ENCODE results near the gene PPFIBP2.

PPFIBP2 gene

GRCh38 chr11:7612661-7613393 is 99.0 kb downstream of the PPFIBP2 start:
- no peaks in the 10 kb centered on the region for H3K36me3 ChIP-seq (ENCODE audit: insufficient read depth, low read length)
- no peaks in the 10 kb centered on the region for H3K4me1 ChIP-seq (ENCODE audit: control insufficient read depth, insufficient read depth, low read length, unreplicated experiment)
- H3K79me2 ChIP-seq (ENCODE audit: control insufficient read depth, insufficient read depth, low read length, unreplicated experiment), result no peaks in the 10 kb centered on the region

GRCh38 chr11:7613394-7613720 is 99.6 kb downstream of the PPFIBP2 start:
- H3K36me3 ChIP-seq (ENCODE audit: insufficient read depth, low read length), result no peaks in the 10 kb centered on the region
- peaks cover 5% of the 10 kb centered on the region; the same call in 1 of the 2 replicates for H3K27me3 ChIP-seq (ENCODE audit: insufficient read depth, low read length)
- H2AFZ ChIP-seq (ENCODE audit: low read length, unreplicated experiment), result no peak overlapping the region
- no peaks in the 10 kb centered on the region for H3K4me1 ChIP-seq (ENCODE audit: control insufficient read depth, insufficient read depth, low read length, unreplicated experiment)
- H3K4me3 ChIP-seq (ENCODE audit: low read depth, low read length), result no peak overlapping the region
- no peak overlapping the region for H3K27ac ChIP-seq (ENCODE audit: low read depth, low read length)
- no peaks in the 10 kb centered on the region for H3K79me2 ChIP-seq (ENCODE audit: control insufficient read depth, insufficient read depth, low read length, unreplicated experiment)

More at GRCh38 chr11:7612661-7613393, 99.0 kb downstream of the PPFIBP2 start:
- no peak overlapping the region for H2AFZ ChIP-seq (ENCODE audit: low read length, unreplicated experiment)
- peaks cover 5% of the 10 kb centered on the region; the same call in 1 of the 2 replicates for H3K27me3 ChIP-seq (ENCODE audit: insufficient read depth, low read length)
- no peak overlapping the region for H3K27ac ChIP-seq (ENCODE audit: low read depth, low read length)
- no peak overlapping the region for H3K4me3 ChIP-seq (ENCODE audit: low read depth, low read length)

GRCh38 chr11:7614656-7615055 is 100.9 kb downstream of the PPFIBP2 start:
- Histone ChIP-seq H3K27me3 (ENCODE audit: insufficient read depth, low read length) (peaks cover 5% of the 10 kb centered on the region; the same call in 1 of the 2 replicates), H3K4me1 (ENCODE audit: control insufficient read depth, insufficient read depth, low read length, unreplicated experiment) (no peaks in the 10 kb centered on the region), H3K79me2 (ENCODE audit: control insufficient read depth, insufficient read depth, low read length, unreplicated experiment) (no peaks in the 10 kb centered on the region), H3K36me3 (ENCODE audit: insufficient read depth, low read length) (no peaks in the 10 kb centered on the region), H3K4me3 (ENCODE audit: low read depth, low read length) (no peak overlapping the region), H3K27ac (ENCODE audit: low read depth, low read length) (no peak overlapping the region), H2AFZ (ENCODE audit: low read length, unreplicated experiment) (no peak overlapping the region)

- H3K36me3 ChIP-seq (ENCODE audit: insufficient read depth, low read length), result no peaks in the 10 kb centered on the region
Observed at GRCh38 chr11:7617032-7617431, 103.2 kb downstream of the PPFIBP2 start.

GRCh38 chr11:7619322-7619721 is 105.5 kb downstream of the PPFIBP2 start:
- Histone ChIP-seq H3K27ac (ENCODE audit: low read depth, low read length) (no peak overlapping the region), H3K79me2 (ENCODE audit: control insufficient read depth, insufficient read depth, low read length, unreplicated experiment) (no peaks in the 10 kb centered on the region), H3K4me1 (ENCODE audit: control insufficient read depth, insufficient read depth, low read length, unreplicated experiment) (no peaks in the 10 kb centered on the region), H2AFZ (ENCODE audit: low read length, unreplicated experiment) (no peak overlapping the region), H3K4me3 (ENCODE audit: low read depth, low read length) (no peak overlapping the region), H3K27me3 (ENCODE audit: insufficient read depth, low read length) (0 out of 2 replicates have a peak, but pooled peaks cover 1% of the 10 kb centered on the region), H3K36me3 (ENCODE audit: insufficient read depth, low read length) (no peaks in the 10 kb centered on the region)

More at GRCh38 chr11:7617032-7617431, 103.2 kb downstream of the PPFIBP2 start:
- H3K27ac ChIP-seq (ENCODE audit: low read depth, low read length), result no peak overlapping the region
- no peak overlapping the region for H3K4me3 ChIP-seq (ENCODE audit: low read depth, low read length)
- H2AFZ ChIP-seq (ENCODE audit: low read length, unreplicated experiment), result no peak overlapping the region
- H3K79me2 ChIP-seq (ENCODE audit: control insufficient read depth, insufficient read depth, low read length, unreplicated experiment), result no peaks in the 10 kb centered on the region
- no peaks in the 10 kb centered on the region for H3K4me1 ChIP-seq (ENCODE audit: control insufficient read depth, insufficient read depth, low read length, unreplicated experiment)
- H3K27me3 ChIP-seq (ENCODE audit: insufficient read depth, low read length), result peaks cover 5% of the 10 kb centered on the region; the same call in 1 of the 2 replicates

GRCh38 chr11:7621090-7621489 is 107.3 kb downstream of the PPFIBP2 start:
- Histone ChIP-seq H3K27me3 (ENCODE audit: insufficient read depth, low read length) (no peaks in the 10 kb centered on the region), H3K36me3 (ENCODE audit: insufficient read depth, low read length) (no peaks in the 10 kb centered on the region), H2AFZ (ENCODE audit: low read length, unreplicated experiment) (no peak overlapping the region), H3K27ac (ENCODE audit: low read depth, low read length) (no peak overlapping the region), H3K79me2 (ENCODE audit: control insufficient read depth, insufficient read depth, low read length, unreplicated experiment) (no peaks in the 10 kb centered on the region), H3K4me1 (ENCODE audit: control insufficient read depth, insufficient read depth, low read length, unreplicated experiment) (no peaks in the 10 kb centered on the region), H3K4me3 (ENCODE audit: low read depth, low read length) (no peak overlapping the region)

GRCh38 chr11:7621554-7621953 is 107.8 kb downstream of the PPFIBP2 start:
- Histone ChIP-seq H2AFZ (ENCODE audit: low read length, unreplicated experiment) (no peak overlapping the region), H3K79me2 (ENCODE audit: control insufficient read depth, insufficient read depth, low read length, unreplicated experiment) (no peaks in the 10 kb centered on the region), H3K4me1 (ENCODE audit: control insufficient read depth, insufficient read depth, low read length, unreplicated experiment) (no peaks in the 10 kb centered on the region), H3K27me3 (ENCODE audit: insufficient read depth, low read length) (no peaks in the 10 kb centered on the region), H3K36me3 (ENCODE audit: insufficient read depth, low read length) (no peaks in the 10 kb centered on the region), H3K4me3 (ENCODE audit: low read depth, low read length) (no peak overlapping the region), H3K27ac (ENCODE audit: low read depth, low read length) (no peak overlapping the region)

- H3K27me3 ChIP-seq (ENCODE audit: insufficient read depth, low read length), result no peaks in the 10 kb centered on the region
- H3K79me2 ChIP-seq (ENCODE audit: control insufficient read depth, insufficient read depth, low read length, unreplicated experiment), result no peaks in the 10 kb centered on the region
- H3K4me1 ChIP-seq (ENCODE audit: control insufficient read depth, insufficient read depth, low read length, unreplicated experiment), result no peaks in the 10 kb centered on the region
- no peak overlapping the region for H3K4me3 ChIP-seq (ENCODE audit: low read depth, low read length)
- H3K27ac ChIP-seq (ENCODE audit: low read depth, low read length), result no peak overlapping the region
- H2AFZ ChIP-seq (ENCODE audit: low read length, unreplicated experiment), result no peak overlapping the region
- H3K36me3 ChIP-seq (ENCODE audit: insufficient read depth, low read length), result no peaks in the 10 kb centered on the region
Observed at GRCh38 chr11:7622721-7623120, 108.9 kb downstream of the PPFIBP2 start.

- H3K79me2 ChIP-seq (ENCODE audit: control insufficient read depth, insufficient read depth, low read length, unreplicated experiment), result no peaks in the 10 kb centered on the region
- H3K27ac ChIP-seq (ENCODE audit: low read depth, low read length), result no peak overlapping the region
- no peaks in the 10 kb centered on the region for H3K4me1 ChIP-seq (ENCODE audit: control insufficient read depth, insufficient read depth, low read length, unreplicated experiment)
- no peak overlapping the region for H2AFZ ChIP-seq (ENCODE audit: low read length, unreplicated experiment)
- no peak overlapping the region for H3K4me3 ChIP-seq (ENCODE audit: low read depth, low read length)
- no peaks in the 10 kb centered on the region for H3K36me3 ChIP-seq (ENCODE audit: insufficient read depth, low read length)
- H3K27me3 ChIP-seq (ENCODE audit: insufficient read depth, low read length), result no peaks in the 10 kb centered on the region
Observed at GRCh38 chr11:7628660-7629059, 114.9 kb downstream of the PPFIBP2 start.

GRCh38 chr11:7630002-7630401 is 116.2 kb downstream of the PPFIBP2 start:
- Histone ChIP-seq H3K36me3 (ENCODE audit: insufficient read depth, low read length) (no peaks in the 10 kb centered on the region), H3K27me3 (ENCODE audit: insufficient read depth, low read length) (no peaks in the 10 kb centered on the region), H3K27ac (ENCODE audit: low read depth, low read length) (no peak overlapping the region)

GRCh38 chr11:7632211-7632610 is 118.4 kb downstream of the PPFIBP2 start:
- Histone ChIP-seq H3K79me2 (ENCODE audit: control insufficient read depth, insufficient read depth, low read length, unreplicated experiment) (no peaks in the 10 kb centered on the region), H3K4me1 (ENCODE audit: control insufficient read depth, insufficient read depth, low read length, unreplicated experiment) (no peaks in the 10 kb centered on the region), H3K27me3 (ENCODE audit: insufficient read depth, low read length) (no peaks in the 10 kb centered on the region), H3K4me3 (ENCODE audit: low read depth, low read length) (no peak overlapping the region), H2AFZ (ENCODE audit: low read length, unreplicated experiment) (no peak overlapping the region), H3K36me3 (ENCODE audit: insufficient read depth, low read length) (no peaks in the 10 kb centered on the region), H3K27ac (ENCODE audit: low read depth, low read length) (no peak overlapping the region)

More at GRCh38 chr11:7630002-7630401, 116.2 kb downstream of the PPFIBP2 start:
- Histone ChIP-seq H3K4me1 (ENCODE audit: control insufficient read depth, insufficient read depth, low read length, unreplicated experiment) (no peaks in the 10 kb centered on the region), H3K4me3 (ENCODE audit: low read depth, low read length) (no peak overlapping the region), H2AFZ (ENCODE audit: low read length, unreplicated experiment) (no peak overlapping the region), H3K79me2 (ENCODE audit: control insufficient read depth, insufficient read depth, low read length, unreplicated experiment) (no peaks in the 10 kb centered on the region)

All from ACC112 (cell line).